ENCODE results near the gene FRMD8.

Gene FRMD8

DNA sequence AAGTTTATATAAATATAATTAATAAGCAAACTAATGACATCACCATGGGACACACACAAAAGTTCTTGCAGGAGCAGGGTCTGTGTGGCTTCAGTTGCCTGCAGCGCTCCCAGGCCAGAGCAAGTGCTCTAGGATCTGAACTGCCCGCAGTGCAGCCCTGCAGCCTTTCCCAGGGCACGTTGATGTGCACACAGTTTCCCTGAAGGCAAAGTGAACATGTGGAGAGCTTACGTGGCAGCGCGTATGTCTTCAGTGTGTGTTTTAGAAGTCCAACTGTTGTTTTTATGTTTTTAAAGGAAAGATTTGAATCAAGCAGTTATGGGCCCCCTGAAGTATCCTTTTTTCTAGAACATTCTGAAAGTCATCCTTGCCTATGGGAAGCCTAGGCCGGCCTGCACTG lies 33.1 kb upstream of the FRMD8 start:
- H3K4me2 ChIP-seq (ENCODE audit: low read length), result no peak overlapping the region
- H3K79me2 ChIP-seq (ENCODE audit: insufficient read depth, low read length), result no peaks in the 10 kb centered on the region
- H3K4me1 ChIP-seq (ENCODE audit: insufficient read depth, low read length, severe bottlenecking), result peaks cover 3% of the 10 kb centered on the region
- H3K9me3 ChIP-seq (ENCODE audit: low read length), result no peaks in the 10 kb centered on the region
- TF ChIP-seq EZH2 (IDR thresholded peaks at IDR 0.05; ENCODE audit: borderline replicate concordance, low read length), result no peak
- TF ChIP-seq, protein P1, sequence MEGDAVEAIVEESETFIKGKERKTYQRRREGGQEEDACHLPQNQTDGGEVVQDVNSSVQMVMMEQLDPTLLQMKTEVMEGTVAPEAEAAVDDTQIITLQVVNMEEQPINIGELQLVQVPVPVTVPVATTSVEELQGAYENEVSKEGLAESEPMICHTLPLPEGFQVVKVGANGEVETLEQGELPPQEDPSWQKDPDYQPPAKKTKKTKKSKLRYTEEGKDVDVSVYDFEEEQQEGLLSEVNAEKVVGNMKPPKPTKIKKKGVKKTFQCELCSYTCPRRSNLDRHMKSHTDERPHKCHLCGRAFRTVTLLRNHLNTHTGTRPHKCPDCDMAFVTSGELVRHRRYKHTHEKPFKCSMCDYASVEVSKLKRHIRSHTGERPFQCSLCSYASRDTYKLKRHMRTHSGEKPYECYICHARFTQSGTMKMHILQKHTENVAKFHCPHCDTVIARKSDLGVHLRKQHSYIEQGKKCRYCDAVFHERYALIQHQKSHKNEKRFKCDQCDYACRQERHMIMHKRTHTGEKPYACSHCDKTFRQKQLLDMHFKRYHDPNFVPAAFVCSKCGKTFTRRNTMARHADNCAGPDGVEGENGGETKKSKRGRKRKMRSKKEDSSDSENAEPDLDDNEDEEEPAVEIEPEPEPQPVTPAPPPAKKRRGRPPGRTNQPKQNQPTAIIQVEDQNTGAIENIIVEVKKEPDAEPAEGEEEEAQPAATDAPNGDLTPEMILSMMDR (IDR thresholded peaks at IDR 0.05; ENCODE audit: low read length), result no peak
- no peak overlapping the region for H3K9ac ChIP-seq (ENCODE audit: low read length)
- H4K20me1 ChIP-seq (ENCODE audit: insufficient read depth, low read length), result no peaks in the 10 kb centered on the region
- H3F3A ChIP-seq (ENCODE audit: insufficient read depth, low read length), result no peaks in the 10 kb centered on the region; the same call in none of the 2 replicates
- peaks cover 43% of the 10 kb centered on the region for H3K36me3 ChIP-seq (ENCODE audit: insufficient read depth, low read length)
- no peaks in the 10 kb centered on the region for H3K9me2 ChIP-seq (ENCODE audit: low read depth, low read length)
- no peak overlapping the region for H3K27ac ChIP-seq (ENCODE audit: low read depth, low read length, poor library complexity, severe bottlenecking)
- H3K4me3 ChIP-seq (ENCODE audit: low read depth, low read length, poor library complexity, severe bottlenecking), result no peak overlapping the region
- H2AFZ ChIP-seq (ENCODE audit: low read length), result no peak overlapping the region
- H3K27me3 ChIP-seq (ENCODE audit: insufficient read depth, low read length), result peaks cover 7% of the 10 kb centered on the region; the same call in 1 of the 2 replicates

GRCh38 chr11:65353900-65354264 lies 32.6 kb upstream of the FRMD8 start:
- Histone ChIP-seq H3K4me1 (ENCODE audit: insufficient read depth, low read length, severe bottlenecking) (peaks cover 3% of the 10 kb centered on the region), H3K4me3 (ENCODE audit: low read depth, low read length, poor library complexity, severe bottlenecking) (peak overlapping the region; percentile 54), H2AFZ (ENCODE audit: low read length) (no peak overlapping the region), H3K9me2 (ENCODE audit: low read depth, low read length) (no peaks in the 10 kb centered on the region), H3F3A (ENCODE audit: insufficient read depth, low read length) (no peaks in the 10 kb centered on the region; the same call in none of the 2 replicates), H3K4me2 (ENCODE audit: low read length) (peak overlapping the region; percentile 80), H3K27ac (ENCODE audit: low read depth, low read length, poor library complexity, severe bottlenecking) (no peak overlapping the region), H3K9me3 (ENCODE audit: low read length) (no peaks in the 10 kb centered on the region), H3K9ac (ENCODE audit: low read length) (peak overlapping the region; percentile 44; the same call in 1 of the 2 replicates), H4K20me1 (ENCODE audit: insufficient read depth, low read length) (no peaks in the 10 kb centered on the region), H3K79me2 (ENCODE audit: insufficient read depth, low read length) (no peaks in the 10 kb centered on the region), H3K36me3 (ENCODE audit: insufficient read depth, low read length) (peaks cover 38% of the 10 kb centered on the region), H3K27me3 (ENCODE audit: insufficient read depth, low read length) (peaks cover 7% of the 10 kb centered on the region; the same call in 1 of the 2 replicates)
- TF ChIP-seq, protein P1 (IDR thresholded peaks at IDR 0.05; ENCODE audit: low read length), result no peak
- TF ChIP-seq EZH2 (IDR thresholded peaks at IDR 0.05; ENCODE audit: borderline replicate concordance, low read length), result no peak

DNA sequence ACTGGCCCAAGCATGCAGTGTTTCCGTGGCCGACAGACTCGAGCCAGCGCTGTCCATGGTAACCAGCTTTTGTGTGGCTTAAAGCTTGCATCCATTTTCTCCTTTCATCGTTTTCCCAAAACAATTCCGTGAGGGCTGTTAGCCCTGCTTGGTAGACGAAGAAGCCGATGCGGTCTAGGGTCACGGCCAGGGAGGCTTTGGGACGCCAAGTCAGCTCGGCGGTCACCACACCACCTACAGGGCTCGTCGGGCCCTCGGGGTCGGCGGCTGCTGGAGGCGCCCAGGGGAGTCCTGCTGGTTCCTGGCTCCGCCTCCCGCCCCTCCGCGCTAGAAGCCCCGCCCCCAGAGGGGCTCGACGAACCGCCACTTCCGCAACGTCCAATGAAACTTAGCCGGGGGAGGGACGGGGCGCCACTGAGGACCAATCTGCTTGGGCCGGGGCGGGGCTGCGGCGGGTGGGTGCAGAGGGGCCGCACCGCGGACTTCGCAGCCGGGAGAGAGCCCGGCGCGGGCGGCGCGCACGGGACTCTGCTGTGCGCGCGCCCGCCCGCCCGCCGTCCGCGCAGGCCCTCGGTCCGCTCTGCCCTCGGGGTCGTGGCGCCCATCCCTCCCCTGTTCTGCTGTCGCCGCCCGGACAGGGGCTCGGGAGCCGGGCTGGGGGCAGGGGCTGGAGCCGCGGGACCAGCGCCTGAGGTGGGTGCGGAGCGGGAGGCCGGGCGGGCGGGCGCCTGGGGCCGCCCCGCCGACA lies 32.0 kb upstream of the FRMD8 start, which contains the start of gene TIGD3:
Gene TIGD3 (plus strand): TSS at position 487 of the 748 bp plus-strand sequence. CDS start 1,058 bp downstream, outside the sequence.
- Histone ChIP-seq H3F3A (ENCODE audit: insufficient read depth, low read length) (no peaks in the 10 kb centered on the region; the same call in none of the 2 replicates), H3K4me1 (ENCODE audit: insufficient read depth, low read length, severe bottlenecking) (peaks cover 3% of the 10 kb centered on the region), H3K9me2 (ENCODE audit: low read depth, low read length) (no peaks in the 10 kb centered on the region), H4K20me1 (ENCODE audit: insufficient read depth, low read length) (no peaks in the 10 kb centered on the region), H3K9me3 (ENCODE audit: low read length) (no peaks in the 10 kb centered on the region), H3K4me3 (ENCODE audit: low read depth, low read length, poor library complexity, severe bottlenecking) (peak within 1 kb of the TSS; percentile 70), H3K79me2 (ENCODE audit: insufficient read depth, low read length) (no peaks in the 10 kb centered on the region), H3K9ac (ENCODE audit: low read length) (peak within 1 kb of the TSS; percentile 70), H3K27ac (ENCODE audit: low read depth, low read length, poor library complexity, severe bottlenecking) (no peak within 1 kb of the TSS), H3K4me2 (ENCODE audit: low read length) (peak within 1 kb of the TSS; percentile 80), H3K36me3 (ENCODE audit: insufficient read depth, low read length) (peaks cover 32% of the 10 kb centered on the region), H3K27me3 (ENCODE audit: insufficient read depth, low read length) (peaks cover 7% of the 10 kb centered on the region; the same call in 1 of the 2 replicates), H2AFZ (ENCODE audit: low read length) (no peak within 1 kb of the TSS)
- TF ChIP-seq, protein P1 (IDR thresholded peaks at IDR 0.05; ENCODE audit: low read length), result no peak
- TF ChIP-seq EZH2 (IDR thresholded peaks at IDR 0.05; ENCODE audit: borderline replicate concordance, low read length), result no peak

All from OCI-LY1 (cell line).